ENCODE measurements around the gene RNF151. TPM values are rescaled to one million over a fixed set of nuclear protein-coding genes. Genes with fewer than 3 reads are reported as not detected.

Gene RNF151
- total and polyA plus RNA-seq, 10 of the 15 experiments (the other 5 are each of a cell fraction or from before 2014, with no cell fraction given): 0.17 to 0.56 TPM; not detected in 8

DNA sequence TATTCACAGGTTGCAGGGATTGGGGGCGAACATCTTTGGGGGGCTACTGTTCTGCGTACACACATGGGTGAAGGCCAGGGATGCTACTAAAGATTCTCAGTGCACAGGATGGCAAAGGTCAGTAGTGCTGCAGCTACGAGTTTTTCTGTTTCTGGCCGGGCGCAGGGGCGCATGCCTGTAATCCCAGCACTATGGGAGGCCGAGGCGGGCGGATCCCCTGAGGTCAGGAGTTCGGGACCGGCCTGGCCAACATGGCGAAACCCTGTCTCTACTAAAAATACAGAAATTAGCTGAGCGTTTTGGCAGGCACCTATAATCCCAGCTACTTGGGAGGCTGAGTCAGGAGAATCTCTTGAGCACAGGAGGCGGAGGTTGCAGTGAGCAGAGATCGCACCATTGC is 46.9 kb downstream of the RNF151 start:
- Histone ChIP-seq H3K9ac (ENCODE audit: control insufficient read depth, insufficient read depth, low read length) (no peak overlapping the region), H3K36me3 (ENCODE audit: control insufficient read depth in 2 of 2, insufficient read depth in 2 of 2, low read length in 1 of 2) (no peaks in the 10 kb centered on the region), H3K27ac (ENCODE audit: control insufficient read depth, insufficient read depth) (no peak overlapping the region), H3K4me3 (no peak overlapping the region), H4K20me1 (ENCODE audit: control insufficient read depth, insufficient read depth) (no peaks in the 10 kb centered on the region), H3K79me2 (ENCODE audit: control insufficient read depth, insufficient read depth, low read length) (peaks cover 20% of the 10 kb centered on the region), H3K4me2 (ENCODE audit: control insufficient read depth, insufficient read depth) (no peak overlapping the region), H3K27me3 (replicated peaks in 1 of 2; ENCODE audit: control insufficient read depth in 2 of 2, insufficient read depth in 2 of 2, low read length in 1 of 2) (no peaks in the 10 kb centered on the region), H2AFZ (ENCODE audit: control insufficient read depth, low read depth, low read length) (no peak overlapping the region), H3K9me3 (replicated peaks; ENCODE audit: control insufficient read depth, insufficient read depth, low read length) (no peaks in the 10 kb centered on the region), H3K4me1 (ENCODE audit: control insufficient read depth, insufficient read depth, low read length) (peaks cover 7% of the 10 kb centered on the region)
- intact Hi-C loops (cut with micrococcal nuclease; ENCODE audit: unreplicated experiment) (no loop called here), in situ Hi-C loops (cut with MboI) (loop anchor here (10.0 kb wide), 1 partner anchor 481 kb away; no protein-coding TSS in a partner anchor)
- CTCF ChIA-PET: interaction anchor here (0.8 to 2.3 kb wide), 5 partner anchors 9 to 139 kb away, joined by 3 to 11 read pairs (median 5); no protein-coding TSS in a partner anchor
- TF ChIP-seq CREM (IDR thresholded peaks at IDR 0.05; ENCODE audit: low read depth) (no peak), YBX1 (IDR thresholded peaks at IDR 0.05) (no peak), JUND (IDR thresholded peaks at IDR 0.05; ENCODE audit: low read depth, low read length) (no peak), ASH2L (IDR thresholded peaks at IDR 0.05; ENCODE audit: borderline replicate concordance, low read depth) (no peak), CHD2 (IDR thresholded peaks at IDR 0.05; ENCODE audit: borderline replicate concordance, low read depth, low read length) (no peak), BACH1 (IDR thresholded peaks at IDR 0.05; ENCODE audit: borderline replicate concordance) (no peak), ESRRA (IDR thresholded peaks at IDR 0.05; ENCODE audit: low read length) (no peak)
- TF ChIP-seq, protein P1, sequence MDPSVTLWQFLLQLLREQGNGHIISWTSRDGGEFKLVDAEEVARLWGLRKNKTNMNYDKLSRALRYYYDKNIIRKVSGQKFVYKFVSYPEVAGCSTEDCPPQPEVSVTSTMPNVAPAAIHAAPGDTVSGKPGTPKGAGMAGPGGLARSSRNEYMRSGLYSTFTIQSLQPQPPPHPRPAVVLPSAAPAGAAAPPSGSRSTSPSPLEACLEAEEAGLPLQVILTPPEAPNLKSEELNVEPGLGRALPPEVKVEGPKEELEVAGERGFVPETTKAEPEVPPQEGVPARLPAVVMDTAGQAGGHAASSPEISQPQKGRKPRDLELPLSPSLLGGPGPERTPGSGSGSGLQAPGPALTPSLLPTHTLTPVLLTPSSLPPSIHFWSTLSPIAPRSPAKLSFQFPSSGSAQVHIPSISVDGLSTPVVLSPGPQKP (IDR thresholded peaks at IDR 0.05; ENCODE audit: low read depth, low read length): no peak
- POLR2A ChIA-PET: interaction anchor here (0.6 to 0.9 kb wide), 2 partner anchors 9 to 401 kb away, joined by 3 to 6 read pairs; no protein-coding TSS in a partner anchor
- FAIRE-seq (no peak), DNase-seq (ENCODE audit: low read depth, low spot score) (no peak), ATAC-seq (no peak)
- 81% methylated on average over 15 of the region's 15 CpGs for WGBS (ENCODE audit: insufficient coverage, insufficient replicate concordance, low lambda C conversion rate, missing lambda C conversion rate)
- no TSS peak for BruUV-seq (replicated peaks)
- SMC1A ChIA-PET (ENCODE audit: uncharacterized antibody, unreplicated experiment): no interaction called here
- RAD21 ChIA-PET (ENCODE audit: unreplicated experiment): no interaction called here

Measured in GM12878 (cell line).